Smooth muscle cell (in vitro differentiated cells): ENCODE measurements around the gene SLC25A33. TPM values are rescaled to one million over a fixed set of nuclear protein-coding genes. Genes with fewer than 3 reads are reported as not detected.
"Not testable (repeated sequence)": the region's sequence is repeated elsewhere in the genome, so short reads cannot be mapped to it uniquely, and the experiment has no call there.

Experiments used
- DNase-seq: peaks from one replicate; lab custom pipeline; 2025; ENCODE audit not compliant: unreplicated experiment; lab: John Stamatoyannopoulos, UW
- H2AFZ ChIP-seq: fragments of 200-600 bp; sonication (generic); 2 replicates; pipeline ENCODE4 v1.6.0; 2016; ENCODE audit warnings: antibody characterized with exemption, low read depth, mild to moderate bottlenecking
- H3F3A ChIP-seq: fragments of 200-600 bp; sonication (generic); 2 replicates; pipeline ENCODE4 v1.6.0; 2017; ENCODE audit warnings: antibody characterized with exemption, low read depth
- H3K27ac ChIP-seq: fragments of 200-600 bp; sonication (generic); 2 replicates; pipeline ENCODE4 v1.5.1; 2016; ENCODE audit warnings: low read depth, mild to moderate bottlenecking
- H3K27me3 ChIP-seq: fragments of 200-600 bp; sonication (generic); 2 replicates; pipeline ENCODE4 v1.6.1; 2016; ENCODE audit warnings: low read depth, mild to moderate bottlenecking
- H3K36me3 ChIP-seq: fragments of 200-600 bp; sonication (generic); 2 replicates; pipeline ENCODE4 v1.5.1; 2016; ENCODE audit warnings: low read depth
- H3K4me1 ChIP-seq: fragments of 200-600 bp; sonication (generic); 2 replicates; pipeline ENCODE4 v1.5.1; 2016; ENCODE audit warnings: low read depth
- H3K4me2 ChIP-seq: fragments of 200-600 bp; sonication (generic); 2 replicates; pipeline ENCODE4 v1.6.0; 2016; ENCODE audit warnings: mild to moderate bottlenecking
- H3K4me3 ChIP-seq: fragments of 200-600 bp; sonication (generic); 2 replicates; pipeline ENCODE4 v1.5.1; 2016; ENCODE audit warnings: mild to moderate bottlenecking
- H3K79me2 ChIP-seq: fragments of 200-600 bp; sonication (generic); 2 replicates; pipeline ENCODE4 v1.6.0; 2016; ENCODE audit warnings: low read depth, mild to moderate bottlenecking
- H3K9ac ChIP-seq: fragments of 200-600 bp; sonication (generic); 2 replicates; pipeline ENCODE4 v1.6.0; 2016; ENCODE audit warnings: low read depth
- H3K9me3 ChIP-seq: fragments of 200-600 bp; sonication (generic); replicated peaks from 2 replicates; pipeline ENCODE4 v1.5.1; 2016; ENCODE audit warnings: low read depth
- H4K20me1 ChIP-seq: fragments of 200-600 bp; sonication (generic); 2 replicates; pipeline ENCODE4 v1.6.0; 2016; ENCODE audit warnings: low read depth
- CTCF ChIP-seq: fragments of 200-600 bp; sonication (generic); IDR thresholded peaks from 2 replicates; pipeline ENCODE4 v1.5.1; 2017; ENCODE audit warnings: borderline replicate concordance, mild to moderate bottlenecking, antibody characterized with exemption; ENCODE audit not compliant: insufficient read depth, poor library complexity, severe bottlenecking
- WGBS: methylation state at CpG from one replicate; pipeline ENCODE4 v1.1.7; 2016; ENCODE audit warnings: low lambda C conversion rate; 5-methylcytosine and 5-hydroxymethylcytosine counted together
- polyA plus RNA-seq: library from polyadenylated mRNA; unstranded; fragments of >200 nt; fragmentation: Nextera tagmentation; extraction: Ambion mirVana; gene quantifications from 2 replicates; pipeline ENCODE4 v1.2.1, GENCODE V29; 2016
- total RNA-seq: library from RNA; depleted of rRNA; stranded (reverse); fragments of >200 nt; gene quantifications from 2 replicates; pipeline ENCODE4 v1.2.3, GENCODE V29; 2014

The SLC25A33 gene
- total and polyA plus RNA-seq, 2 experiments from 2014 or later = 5.4 to 5.5 TPM

- no peak for TF ChIP-seq CTCF
- Histone ChIP-seq H3K27me3 (no peaks in the 10 kb centered on the region), H3K4me2 (no peak overlapping the region), H3K79me2 (no peaks in the 10 kb centered on the region), H3K27ac (no peak overlapping the region), H3K9me3 (no peaks in the 10 kb centered on the region), H3K9ac (no peak overlapping the region), H3K4me3 (no peak overlapping the region), H3K4me1 (no peaks in the 10 kb centered on the region), H3K36me3 (peaks cover 10% of the 10 kb centered on the region), H3F3A (no peaks in the 10 kb centered on the region), H4K20me1 (peaks cover 3% of the 10 kb centered on the region), H2AFZ (no peak overlapping the region)
- WGBS = 82% methylated on average over 11 of the region's 11 CpGs
- DNase-seq = no peak
Observed at GRCh38 chr1:9558946-9559545, 19.8 kb downstream of the SLC25A33 start.

- Histone ChIP-seq H3K27ac (no peak overlapping the region), H3K27me3 (no peaks in the 10 kb centered on the region), H3K9me3 (no peaks in the 10 kb centered on the region), H3K79me2 (no peaks in the 10 kb centered on the region), H3K9ac (no peak overlapping the region), H3K4me2 (no peak overlapping the region), H3K4me1 (no peaks in the 10 kb centered on the region), H3K36me3 (peaks cover 9% of the 10 kb centered on the region), H2AFZ (no peak overlapping the region), H3K4me3 (no peak overlapping the region), H4K20me1 (peaks cover 3% of the 10 kb centered on the region), H3F3A (no peaks in the 10 kb centered on the region)
- TF ChIP-seq CTCF = no peak
- no peak for DNase-seq
- WGBS = 85% methylated on average over 5 of the region's 5 CpGs
Observed at GRCh38 chr1:9559673-9560072, 20.4 kb downstream of the SLC25A33 start.

- H3K9ac ChIP-seq, H3K36me3 ChIP-seq, H4K20me1 ChIP-seq, H3K4me3 ChIP-seq, H3F3A ChIP-seq, H3K4me1 ChIP-seq, H3K79me2 ChIP-seq, H2AFZ ChIP-seq, H3K27me3 ChIP-seq, H3K9me3 ChIP-seq, H3K27ac ChIP-seq, H3K4me2 ChIP-seq, DNase-seq: not testable (repeated sequence)
- 93% methylated on average over 17 of the region's 17 CpGs for WGBS
Observed at GRCh38 chr1:9560090-9560489, 20.8 kb downstream of the SLC25A33 start.

- no peak overlapping the region for H3K4me3 ChIP-seq
- WGBS = 41% methylated on average over 3 of the region's 3 CpGs
- H3K79me2 ChIP-seq = no peaks in the 10 kb centered on the region
- H3K9me3 ChIP-seq = no peaks in the 10 kb centered on the region
- no peak for TF ChIP-seq CTCF
- no peaks in the 10 kb centered on the region for H3F3A ChIP-seq
- DNase-seq = no peak
- peak overlapping the region; percentile 16 for H3K27ac ChIP-seq
- peaks cover 3% of the 10 kb centered on the region for H4K20me1 ChIP-seq
- H3K4me2 ChIP-seq = no peak overlapping the region
- H3K36me3 ChIP-seq = no peaks in the 10 kb centered on the region
- no peaks in the 10 kb centered on the region for H3K4me1 ChIP-seq
- no peaks in the 10 kb centered on the region for H3K27me3 ChIP-seq
- H2AFZ ChIP-seq = no peak overlapping the region
- H3K9ac ChIP-seq = no peak overlapping the region
Observed at GRCh38 chr1:9561429-9561828, 22.2 kb downstream of the SLC25A33 start.
